ENCODE data around the gene SCAP.

DNA sequence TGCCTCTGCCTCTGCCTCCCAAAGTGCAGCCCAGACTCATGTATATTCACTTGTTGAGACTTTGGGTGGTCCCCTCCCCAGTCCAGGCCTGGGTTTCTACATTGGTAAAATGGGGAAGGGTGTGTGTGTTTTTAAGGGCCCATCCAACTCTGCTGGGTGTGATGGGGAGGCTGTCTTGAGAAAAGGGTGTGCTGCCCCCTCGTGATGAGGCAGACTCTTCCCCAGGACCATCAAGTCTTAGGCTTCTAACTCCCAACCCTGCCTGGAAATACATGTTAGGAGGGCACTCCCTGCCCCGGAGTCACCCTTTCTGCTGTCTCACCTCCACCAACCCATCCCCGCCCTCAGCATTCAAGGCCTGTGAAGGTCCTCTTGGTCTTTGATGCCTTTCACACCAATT, 99.3 kb downstream of the SCAP start:
- TF ChIP-seq POLR2A (IDR thresholded peaks at IDR 0.05), result no peak
- TF ChIP-seq CTCF (IDR thresholded peaks at IDR 0.05), result no peak
- TF ChIP-seq POLR2AphosphoS5 (IDR thresholded peaks at IDR 0.05), result no peak
